Activated CD4-positive, alpha-beta T cell treated with anti-CD3 and anti-CD28 coated beads, Interleukin-2, amount 10 ng/mL, durations not matched to agents 7 days and 5 days (primary cell): ENCODE results near the gene CFAP46. TPM values are rescaled to one million over a fixed set of nuclear protein-coding genes. Genes with fewer than 3 reads are reported as not detected.

Source experiments
- CTCF ChIA-PET: fragments of 350-600 bp; sonication (Branson Sonifier 250); formaldehyde crosslinking; loops from one replicate; lab custom pipeline; 2021; ENCODE audit warnings: antibody characterized with exemption; lab: Charles Lee
- POLR2A ChIA-PET: fragments of 350-600 bp; sonication (Branson Sonifier 250); formaldehyde crosslinking; loops from one replicate; lab custom pipeline; 2021; ENCODE audit warnings: antibody characterized with exemption; lab: Charles Lee
- DNase-seq: peaks from one replicate; pipeline ENCODE4 v3.0.0-alpha.2; 2020
- H3K27ac Mint-ChIP-seq: one replicate; pipeline ENCODE4 v1.8.0; 2021; ENCODE audit warnings: mild to moderate bottlenecking, moderate library complexity, mixed read lengths
- H3K27me3 Mint-ChIP-seq: one replicate; pipeline ENCODE4 v1.8.0; 2021; ENCODE audit warnings: mixed read lengths
- H3K36me3 Mint-ChIP-seq: one replicate; pipeline ENCODE4 v1.8.0; 2021; ENCODE audit warnings: low read depth, mixed read lengths
- H3K4me1 Mint-ChIP-seq: one replicate; pipeline ENCODE4 v1.8.0; 2021; ENCODE audit warnings: mixed read lengths
- H3K4me3 Mint-ChIP-seq: one replicate; pipeline ENCODE4 v1.8.0; 2021; ENCODE audit warnings: mild to moderate bottlenecking, moderate library complexity, mixed read lengths
- H3K9me3 Mint-ChIP-seq: one replicate; pipeline ENCODE4 v1.8.0; 2021; ENCODE audit warnings: mixed read lengths
- total RNA-seq, 2 experiments: library from RNA; stranded (reverse); gene quantifications; one replicate each; pipeline ENCODE4 v1.2.3, GENCODE V29; 2021

Gene CFAP46
- total RNA-seq, 2 experiments from 2014 or later, result not detected

DNA sequence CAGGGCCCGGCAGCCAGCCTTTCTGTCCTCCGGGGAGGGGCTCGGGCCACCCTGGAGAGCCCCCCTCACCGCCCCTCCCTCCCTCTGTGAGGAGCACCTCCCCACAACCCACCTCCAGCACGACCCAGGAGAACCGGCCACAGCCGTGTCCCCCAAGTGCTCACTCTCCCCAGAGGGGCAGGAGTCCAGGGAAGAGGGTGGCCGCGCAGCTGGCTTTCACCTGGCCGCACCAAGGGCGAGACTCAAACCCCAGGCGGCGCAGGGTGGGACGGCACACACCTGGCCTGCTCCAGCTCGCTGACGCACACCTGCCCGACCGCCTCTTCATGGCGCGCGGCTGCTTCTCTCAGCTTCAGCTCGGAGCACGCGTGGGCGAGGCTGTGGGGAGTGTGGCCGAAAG is 73.4 kb downstream of the CFAP46 start:
- no peaks in the 10 kb centered on the region for H3K36me3 Mint-ChIP-seq
- H3K9me3 Mint-ChIP-seq, result no peaks in the 10 kb centered on the region
- H3K27me3 Mint-ChIP-seq, result peaks cover 1% of the 10 kb centered on the region
- CTCF ChIA-PET, result no interaction called here
- peaks cover under 1% of the 10 kb centered on the region for H3K4me1 Mint-ChIP-seq
- no peak overlapping the region for H3K27ac Mint-ChIP-seq
- POLR2A ChIA-PET, result no interaction called here
- no peak for DNase-seq
- no peak overlapping the region for H3K4me3 Mint-ChIP-seq

DNA sequence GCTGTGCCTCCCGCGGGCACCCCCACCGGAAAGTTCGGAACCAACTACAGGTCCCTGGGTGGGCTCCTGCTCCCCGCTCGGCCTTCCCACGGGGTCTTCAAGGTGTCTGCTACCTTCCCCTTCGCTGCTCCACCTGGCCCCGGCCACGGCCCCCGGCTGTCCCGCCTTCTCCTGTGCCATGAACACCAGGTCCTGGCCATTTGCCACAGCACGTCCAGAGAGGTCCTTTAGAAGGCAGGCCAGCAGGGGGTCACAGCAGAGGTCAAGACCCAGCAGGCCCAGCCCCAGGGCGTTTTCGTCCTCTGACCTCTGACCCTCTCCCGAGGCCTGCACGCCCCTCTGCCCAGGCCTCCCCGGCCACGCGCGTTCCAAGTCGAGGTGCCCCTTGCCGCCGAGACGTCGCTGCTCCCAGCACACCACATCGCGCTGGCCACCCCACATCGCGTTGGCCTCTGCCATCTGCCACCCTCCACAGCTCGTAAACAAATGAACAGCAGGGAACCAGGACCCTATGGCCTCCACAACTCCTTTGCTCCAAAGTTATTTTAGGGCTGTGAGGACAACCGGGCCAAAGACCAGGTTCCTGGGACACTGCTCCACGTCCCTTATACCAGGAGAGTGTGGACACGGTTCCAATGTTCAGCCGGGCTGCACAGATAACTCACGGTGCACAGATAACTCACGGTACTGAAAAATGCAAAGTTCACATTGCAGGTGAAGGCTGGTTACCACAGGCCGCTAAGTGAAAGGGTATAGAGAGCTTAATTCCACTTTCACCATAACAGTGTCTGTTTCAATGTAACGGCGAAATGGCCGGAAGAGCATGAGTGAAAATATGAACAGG is 74.3 kb downstream of the CFAP46 start:
- H3K27me3 Mint-ChIP-seq, result no peaks in the 10 kb centered on the region
- peaks cover 9% of the 10 kb centered on the region for H3K4me1 Mint-ChIP-seq
- ChIA-PET CTCF (no interaction called here), POLR2A (no interaction called here)
- H3K36me3 Mint-ChIP-seq, result no peaks in the 10 kb centered on the region
- H3K4me3 Mint-ChIP-seq, result no peak overlapping the region
- H3K9me3 Mint-ChIP-seq, result no peaks in the 10 kb centered on the region
- no peak for DNase-seq
- no peak overlapping the region for H3K27ac Mint-ChIP-seq

DNA sequence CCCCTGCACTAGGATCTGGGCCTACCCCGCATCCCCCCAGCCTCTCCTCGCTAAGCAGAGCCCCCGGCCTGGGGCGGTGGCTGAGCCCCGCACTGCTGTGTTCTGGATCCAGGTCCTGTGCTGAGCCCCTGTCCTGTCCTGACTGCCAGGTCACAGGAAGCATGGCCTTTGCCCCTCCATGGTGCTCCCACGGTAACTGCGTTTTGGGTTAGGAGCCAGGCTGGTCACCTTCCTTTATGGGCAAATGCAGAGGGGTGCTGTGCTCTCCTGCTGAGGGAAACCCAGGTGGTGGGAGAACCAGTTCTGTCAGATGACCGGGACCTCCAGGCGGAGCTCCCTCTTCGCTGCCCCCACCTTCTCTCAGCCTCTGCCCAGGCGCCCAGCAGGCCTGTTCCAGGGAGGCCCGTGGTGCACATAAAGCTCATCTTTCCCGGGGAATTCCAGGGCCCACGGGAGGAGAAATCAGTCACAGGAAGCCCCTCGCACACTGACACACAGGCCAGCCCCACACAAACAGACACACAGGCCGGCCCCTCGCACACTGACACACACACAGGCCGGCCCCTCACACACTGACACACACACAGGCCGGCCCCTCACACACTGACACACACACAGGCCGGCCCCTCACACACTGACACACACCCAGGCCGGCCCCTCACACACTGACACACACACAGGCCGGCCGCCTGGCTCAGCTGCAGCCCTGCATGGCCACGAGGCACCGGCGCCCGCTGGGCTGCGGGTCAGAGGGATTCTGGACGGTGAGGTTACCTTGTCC is 75.6 kb downstream of the CFAP46 start:
- Mint-ChIP-seq H3K27ac (no peak overlapping the region), H3K4me1 (peaks cover 12% of the 10 kb centered on the region), H3K36me3 (no peaks in the 10 kb centered on the region), H3K27me3 (no peaks in the 10 kb centered on the region), H3K9me3 (no peaks in the 10 kb centered on the region), H3K4me3 (no peak overlapping the region)
- ChIA-PET POLR2A (no interaction called here), CTCF (no interaction called here)
- no peak for DNase-seq

DNA sequence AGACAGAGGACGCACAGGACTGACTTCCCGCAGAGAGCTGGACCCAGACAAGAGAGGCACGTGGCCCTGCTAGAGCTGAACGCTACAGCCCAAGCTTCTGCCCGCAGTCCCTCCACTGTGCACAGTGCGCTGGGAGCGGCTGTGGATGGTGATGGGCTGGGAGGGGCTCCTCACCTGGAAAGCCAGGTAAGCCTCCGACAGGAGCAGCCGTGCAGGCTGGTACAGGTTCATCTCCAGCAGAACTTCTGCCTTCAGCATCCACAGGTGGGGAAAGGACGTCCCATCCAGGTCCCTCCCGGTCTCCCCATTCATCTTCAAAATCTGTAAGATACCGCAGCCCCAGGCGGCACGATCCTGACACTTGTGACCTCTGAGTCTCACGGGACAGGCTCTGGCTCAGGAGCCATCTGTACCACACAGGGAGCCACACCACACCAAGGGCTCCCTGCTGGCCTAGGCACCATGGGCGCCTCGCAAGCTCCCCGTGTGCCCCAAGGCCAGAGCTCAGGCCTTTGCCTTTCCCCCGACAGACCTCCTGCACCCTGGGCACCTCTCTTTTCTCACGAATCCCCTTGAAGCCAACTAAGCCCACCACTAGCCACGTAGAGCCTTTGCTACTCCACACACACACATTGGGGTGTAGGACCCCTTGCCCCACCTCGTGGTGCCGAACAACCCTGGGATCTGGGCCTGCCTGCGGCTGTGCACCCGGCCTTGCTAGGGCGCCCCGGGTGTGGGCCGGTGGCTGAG is 76.3 kb downstream of the CFAP46 start:
- H3K27ac Mint-ChIP-seq, result no peak overlapping the region
- no peaks in the 10 kb centered on the region for H3K27me3 Mint-ChIP-seq
- no peak for DNase-seq
- no peaks in the 10 kb centered on the region for H3K9me3 Mint-ChIP-seq
- POLR2A ChIA-PET, result no interaction called here
- H3K4me1 Mint-ChIP-seq, result peaks cover 12% of the 10 kb centered on the region
- H3K4me3 Mint-ChIP-seq, result no peak overlapping the region
- no peaks in the 10 kb centered on the region for H3K36me3 Mint-ChIP-seq
- CTCF ChIA-PET, result no interaction called here

DNA sequence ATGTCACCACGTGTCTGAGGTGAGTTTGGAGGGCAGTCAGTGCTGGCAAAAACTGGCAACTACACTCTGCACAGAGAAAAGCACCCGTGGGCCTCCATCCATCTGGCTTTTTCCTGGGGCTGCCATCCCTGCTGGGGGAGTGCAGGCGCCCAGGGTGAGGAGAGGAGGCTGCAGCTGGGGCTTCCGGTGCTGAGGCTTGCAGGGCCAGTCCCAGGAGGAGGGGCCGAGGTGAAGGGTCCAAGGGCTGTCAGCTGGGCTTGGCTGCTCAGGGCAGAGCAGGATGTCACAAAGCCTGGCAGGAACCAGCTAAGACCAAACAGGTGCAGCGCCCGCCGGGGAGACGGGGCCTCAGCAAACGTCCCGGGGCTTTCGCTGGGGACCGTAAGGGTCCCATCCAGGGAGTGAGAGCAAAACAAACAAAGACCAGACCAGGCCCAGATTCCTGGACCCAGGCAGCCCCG is 77.2 kb downstream of the CFAP46 start:
- DNase-seq, result no peak
- Mint-ChIP-seq H3K4me3 (no peak overlapping the region), H3K27ac (no peak overlapping the region), H3K9me3 (no peaks in the 10 kb centered on the region), H3K4me1 (peaks cover 12% of the 10 kb centered on the region), H3K27me3 (no peaks in the 10 kb centered on the region), H3K36me3 (no peaks in the 10 kb centered on the region)
- ChIA-PET CTCF (no interaction called here), POLR2A (no interaction called here)

DNA sequence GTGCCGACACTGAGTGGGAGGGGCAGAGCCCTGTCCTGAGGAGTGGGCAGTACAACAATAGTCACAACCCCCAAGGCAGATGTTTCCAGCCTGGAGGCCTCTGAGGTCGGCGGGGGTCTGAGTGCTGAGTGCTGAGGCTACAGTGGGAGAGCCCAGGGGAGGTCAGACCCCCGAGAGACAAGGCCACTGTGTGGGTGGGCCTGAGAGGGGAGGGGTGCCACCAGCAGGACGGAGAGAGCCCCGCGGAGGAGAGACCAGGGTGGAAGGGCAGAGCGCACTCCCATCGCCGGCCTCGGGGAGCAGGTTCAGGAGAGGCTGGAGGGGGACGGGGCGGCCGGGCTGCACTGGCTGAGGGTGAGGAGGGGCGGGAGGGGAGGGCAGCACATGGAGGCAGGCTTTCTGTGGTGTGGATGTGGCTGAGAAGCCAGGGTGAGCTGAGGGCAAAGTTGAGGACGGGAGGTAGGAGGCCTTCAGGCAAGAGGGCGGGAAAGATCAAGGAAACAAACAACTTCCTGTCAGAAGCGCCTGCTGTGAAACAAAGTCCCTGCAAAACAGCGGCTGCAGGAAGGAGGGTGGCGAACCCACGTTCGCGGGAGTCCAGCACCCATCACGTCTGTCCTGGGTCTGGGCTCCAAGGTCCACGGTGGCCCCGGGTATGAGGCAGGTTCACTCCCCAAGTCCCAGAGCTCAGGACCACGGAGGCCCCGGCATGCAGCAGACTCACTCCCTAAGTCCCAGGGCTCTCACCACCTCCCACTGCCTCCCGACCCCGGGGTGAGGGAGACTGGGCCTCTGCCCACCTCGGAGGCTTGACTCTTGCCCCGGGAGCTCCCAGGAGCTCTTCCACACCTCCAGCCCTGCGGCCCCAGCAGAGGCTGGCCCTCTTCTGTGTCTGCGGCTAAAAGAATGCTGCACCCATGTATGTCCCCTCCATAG is 79.6 kb downstream of the CFAP46 start:
- Mint-ChIP-seq H3K9me3 (no peaks in the 10 kb centered on the region), H3K27ac (peak overlapping the region; percentile 64), H3K4me3 (no peak overlapping the region), H3K27me3 (no peaks in the 10 kb centered on the region), H3K36me3 (no peaks in the 10 kb centered on the region), H3K4me1 (peaks cover 12% of the 10 kb centered on the region)
- CTCF ChIA-PET, result no interaction called here
- POLR2A ChIA-PET, result no interaction called here
- DNase-seq, result peak; percentile 14

DNA sequence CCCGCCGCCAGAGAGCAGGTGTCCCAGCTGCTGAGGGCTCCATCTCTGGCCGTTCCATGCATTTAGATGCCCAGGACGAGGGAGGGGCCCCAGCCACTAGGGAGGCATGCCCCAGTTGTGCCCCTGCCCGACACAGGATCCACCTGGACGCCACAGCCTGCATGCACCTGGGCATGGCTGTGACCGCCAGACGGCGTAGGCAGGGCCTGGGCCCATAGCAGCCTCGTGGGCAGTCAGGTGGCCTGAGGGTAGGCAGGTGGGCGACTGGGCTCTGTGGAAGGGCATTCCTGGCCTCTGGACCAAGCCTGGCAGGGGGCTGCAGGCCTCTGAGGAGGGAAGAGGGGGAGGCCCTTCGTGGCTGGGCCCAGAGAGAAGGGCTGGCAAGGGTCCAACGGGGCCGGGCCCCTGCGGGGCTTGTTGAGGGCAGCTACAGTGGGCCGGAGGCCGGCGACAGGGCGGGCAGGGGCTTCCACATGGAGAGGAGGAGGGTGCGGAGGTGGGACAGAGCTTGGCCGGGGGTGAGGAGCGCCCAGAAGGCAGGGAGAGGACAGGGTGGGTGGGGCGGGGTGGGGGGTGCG is 80.4 kb downstream of the CFAP46 start:
- H3K27ac Mint-ChIP-seq, result no peak overlapping the region
- DNase-seq, result no peak
- no peaks in the 10 kb centered on the region for H3K9me3 Mint-ChIP-seq
- no peak overlapping the region for H3K4me3 Mint-ChIP-seq
- H3K27me3 Mint-ChIP-seq, result no peaks in the 10 kb centered on the region
- H3K4me1 Mint-ChIP-seq, result peaks cover 12% of the 10 kb centered on the region
- ChIA-PET CTCF (no interaction called here), POLR2A (no interaction called here)
- H3K36me3 Mint-ChIP-seq, result no peaks in the 10 kb centered on the region

DNA sequence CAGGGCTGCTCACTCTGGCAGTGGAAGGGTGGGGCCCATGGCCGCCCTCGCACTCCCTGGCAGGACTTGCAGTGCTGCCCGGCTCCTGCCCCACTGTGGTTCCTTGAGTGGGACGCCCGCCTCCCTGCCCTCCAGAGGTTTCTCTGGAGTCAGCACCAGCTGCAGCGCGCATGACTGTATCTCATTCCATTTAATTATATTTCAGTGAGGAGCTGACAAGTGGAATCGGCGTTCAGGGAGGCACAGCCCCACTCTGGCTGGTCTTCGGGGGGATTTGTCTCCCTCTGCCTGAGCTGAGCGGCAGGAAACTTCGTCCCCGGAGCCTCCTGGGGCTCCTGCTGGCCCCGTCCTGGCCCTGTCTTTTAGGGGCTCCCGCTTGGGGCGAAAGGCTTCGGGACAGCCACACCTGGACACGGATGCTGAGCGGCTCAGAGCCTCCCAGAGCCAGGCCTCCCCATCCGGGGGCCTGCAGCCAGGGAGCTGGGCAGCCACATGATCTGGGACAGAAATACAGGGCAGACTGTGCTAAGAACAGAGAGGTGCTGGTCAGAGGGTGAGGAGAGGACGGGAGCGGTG is 81.2 kb downstream of the CFAP46 start:
- no peaks in the 10 kb centered on the region for H3K27me3 Mint-ChIP-seq
- H3K4me3 Mint-ChIP-seq, result no peak overlapping the region
- ChIA-PET CTCF (no interaction called here), POLR2A (no interaction called here)
- no peaks in the 10 kb centered on the region for H3K36me3 Mint-ChIP-seq
- DNase-seq, result no peak
- no peaks in the 10 kb centered on the region for H3K9me3 Mint-ChIP-seq
- peak overlapping the region; percentile 71 for H3K27ac Mint-ChIP-seq
- H3K4me1 Mint-ChIP-seq, result peaks cover 12% of the 10 kb centered on the region

DNA sequence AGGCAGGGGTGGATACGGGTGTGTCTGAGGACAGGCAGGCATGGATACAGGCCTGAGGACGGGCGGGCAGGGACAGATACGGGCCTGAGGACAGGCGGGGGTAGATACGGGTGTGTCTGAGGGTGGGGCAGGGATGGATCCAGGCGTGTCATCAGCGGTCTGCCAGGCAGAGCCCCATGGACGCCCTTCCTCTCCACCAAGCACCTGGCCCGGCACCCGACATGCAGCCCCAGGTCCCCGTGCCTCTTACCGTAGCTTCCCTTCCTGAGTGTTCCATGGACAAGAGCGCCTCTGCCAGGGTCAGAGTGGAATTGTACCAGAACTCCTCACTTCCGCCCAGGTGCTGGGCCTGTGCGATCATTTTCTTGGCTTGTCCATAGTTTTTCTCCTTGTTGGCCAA is 81.8 kb downstream of the CFAP46 start:
- H3K4me3 Mint-ChIP-seq, result no peak overlapping the region
- H3K27me3 Mint-ChIP-seq, result no peaks in the 10 kb centered on the region
- peaks cover 12% of the 10 kb centered on the region for H3K4me1 Mint-ChIP-seq
- no peaks in the 10 kb centered on the region for H3K36me3 Mint-ChIP-seq
- no peaks in the 10 kb centered on the region for H3K9me3 Mint-ChIP-seq
- no peak for DNase-seq
- H3K27ac Mint-ChIP-seq, result peak overlapping the region; percentile 25
- ChIA-PET POLR2A (no interaction called here), CTCF (no interaction called here)

DNA sequence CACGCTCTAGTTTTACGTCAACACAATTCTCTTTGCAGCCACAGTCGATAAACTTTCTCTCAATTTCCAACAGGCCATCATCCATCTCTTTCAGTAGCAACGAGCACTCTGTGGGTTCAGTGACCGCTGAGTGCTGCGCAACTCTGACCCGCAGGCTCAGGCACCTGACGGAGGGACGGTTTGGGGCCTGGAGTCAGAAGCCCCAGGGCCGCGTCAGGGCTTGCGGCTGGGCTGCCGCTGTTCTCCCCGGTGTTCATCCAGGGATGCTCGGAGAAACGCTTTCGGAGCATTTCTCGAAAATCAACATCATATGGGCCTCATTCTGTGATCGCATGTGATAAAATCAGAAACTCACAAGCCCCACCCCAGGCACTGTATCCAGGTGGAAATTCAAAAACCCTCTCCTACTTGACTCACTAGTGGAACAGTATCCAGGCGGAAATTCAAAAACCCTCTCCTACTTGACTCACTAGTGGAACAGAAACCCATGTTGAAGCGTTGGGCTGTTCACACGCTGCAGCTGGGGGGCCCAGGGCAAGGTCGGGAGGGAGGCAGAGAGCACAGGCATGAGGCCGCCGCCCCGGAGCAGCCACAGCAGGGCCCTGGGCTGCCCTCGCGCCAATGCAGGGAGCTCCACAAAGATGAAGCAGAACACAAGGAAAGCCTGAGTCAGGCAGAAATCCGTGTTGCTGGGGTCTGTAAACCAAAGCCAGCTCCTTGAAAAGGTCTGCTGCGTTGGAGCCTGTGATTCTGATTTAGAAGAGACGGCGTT is 83.1 kb downstream of the CFAP46 start:
- CTCF ChIA-PET, result no interaction called here

More for the DNA sequence above, 83.1 kb downstream of the CFAP46 start:
- H3K36me3 Mint-ChIP-seq, result no peaks in the 10 kb centered on the region
- H3K4me1 Mint-ChIP-seq, result peaks cover 12% of the 10 kb centered on the region
- DNase-seq, result no peak
- no peaks in the 10 kb centered on the region for H3K27me3 Mint-ChIP-seq
- no peak overlapping the region for H3K4me3 Mint-ChIP-seq
- no peaks in the 10 kb centered on the region for H3K9me3 Mint-ChIP-seq
- no peak overlapping the region for H3K27ac Mint-ChIP-seq
- POLR2A ChIA-PET, result no interaction called here
